ENCODE measurements around the gene TFIP11. TPM values are rescaled to one million over a fixed set of nuclear protein-coding genes. Genes with fewer than 3 reads are reported as not detected.
"Not testable (repeated sequence)": the region's sequence is repeated elsewhere in the genome, so short reads cannot be mapped to it uniquely, and the experiment has no call there.

TFIP11 gene
- total and polyA plus RNA-seq, 12 donors, result 18.8 to 25.5 (median 23.0) TPM

GRCh38 chr22:26534171-26534855, 22.0 kb upstream of the TFIP11 start:
- Histone ChIP-seq H3K4me1 (peaks cover 0 to 31% (median 14%) of the 10 kb centered on the region in 9 donors), H3K27ac (peak overlapping the region in 4 of 10 donors; percentile 10 to 76 (median 18)), H3K9me3 (no peaks in the 10 kb centered on the region), H3K27me3 (no peaks in the 10 kb centered on the region), H3K36me3 (peaks cover 0 to 90% (median 9%) of the 10 kb centered on the region in 9 donors), H3K4me3 (no peak overlapping the region)
- TF ChIP-seq, protein P1, sequence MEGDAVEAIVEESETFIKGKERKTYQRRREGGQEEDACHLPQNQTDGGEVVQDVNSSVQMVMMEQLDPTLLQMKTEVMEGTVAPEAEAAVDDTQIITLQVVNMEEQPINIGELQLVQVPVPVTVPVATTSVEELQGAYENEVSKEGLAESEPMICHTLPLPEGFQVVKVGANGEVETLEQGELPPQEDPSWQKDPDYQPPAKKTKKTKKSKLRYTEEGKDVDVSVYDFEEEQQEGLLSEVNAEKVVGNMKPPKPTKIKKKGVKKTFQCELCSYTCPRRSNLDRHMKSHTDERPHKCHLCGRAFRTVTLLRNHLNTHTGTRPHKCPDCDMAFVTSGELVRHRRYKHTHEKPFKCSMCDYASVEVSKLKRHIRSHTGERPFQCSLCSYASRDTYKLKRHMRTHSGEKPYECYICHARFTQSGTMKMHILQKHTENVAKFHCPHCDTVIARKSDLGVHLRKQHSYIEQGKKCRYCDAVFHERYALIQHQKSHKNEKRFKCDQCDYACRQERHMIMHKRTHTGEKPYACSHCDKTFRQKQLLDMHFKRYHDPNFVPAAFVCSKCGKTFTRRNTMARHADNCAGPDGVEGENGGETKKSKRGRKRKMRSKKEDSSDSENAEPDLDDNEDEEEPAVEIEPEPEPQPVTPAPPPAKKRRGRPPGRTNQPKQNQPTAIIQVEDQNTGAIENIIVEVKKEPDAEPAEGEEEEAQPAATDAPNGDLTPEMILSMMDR (IDR thresholded peaks at IDR 0.05), result no peak
- intact Hi-C loops (cut with DNase I), result loop anchor here in 1 of 10 donors (10.0 kb wide), 1 partner anchor 50 kb away; no protein-coding TSS in a partner anchor
- ATAC-seq (peak in 1 of 8 donors; percentile 24), DNase-seq (no peak)
- WGBS, 2 donors, result 68 to 83% methylated on average over 7 of the region's 7 CpGs

GRCh38 chr22:26529345-26529744, 17.1 kb upstream of the TFIP11 start:
- ATAC-seq, result peak in 2 of 8 donors; percentile 10 to 23
- Histone ChIP-seq H3K4me3 (no peak overlapping the region), H3K27ac (peak overlapping the region in 5 of 10 donors; percentile 5 to 81 (median 41)), H3K36me3 (peaks cover 0 to 95% (median 9%) of the 10 kb centered on the region in 9 donors), H3K9me3 (no peaks in the 10 kb centered on the region), H3K4me1 (peaks cover 0 to 51% (median 20%) of the 10 kb centered on the region in 9 donors), H3K27me3 (no peaks in the 10 kb centered on the region)
- intact Hi-C loops (cut with DNase I), result loop anchor here in 1 of 10 donors (10.0 kb wide), 1 partner anchor 55 kb away; no protein-coding TSS in a partner anchor
- 70 to 74% methylated on average over 2 of the region's 2 CpGs for WGBS, 2 donors
- no peak for DNase-seq
- TF ChIP-seq, protein P1 (IDR thresholded peaks at IDR 0.05), result no peak

DNA sequence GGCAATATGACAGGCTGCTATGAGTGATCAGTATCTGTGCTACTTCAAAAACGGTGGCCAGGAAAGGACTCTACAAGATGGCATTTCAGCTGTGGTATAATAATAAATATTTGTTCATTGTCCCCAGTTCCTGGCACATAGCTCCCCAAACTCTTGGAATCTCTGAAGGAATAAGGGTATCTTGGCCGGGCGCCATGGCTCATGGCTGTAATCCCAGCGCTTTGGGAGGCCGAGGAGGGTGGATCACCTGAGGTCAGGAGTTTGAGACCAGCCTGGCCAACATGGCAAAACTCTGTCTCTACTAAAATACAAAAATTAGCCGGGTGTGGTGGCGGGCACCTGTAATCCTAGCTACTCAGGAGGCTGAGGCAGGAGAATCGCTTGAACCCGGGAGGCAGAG, 16.2 kb upstream of the TFIP11 start:
- Histone ChIP-seq H3K36me3 (peaks cover 0 to 97% (median 9%) of the 10 kb centered on the region in 9 donors), H3K4me1 (peaks cover 0 to 46% (median 17%) of the 10 kb centered on the region in 9 donors), H3K27ac (peak overlapping the region in 7 of 10 donors; percentile 59 to 82 (median 80))
- not testable (repeated sequence) for DNase-seq, H3K9me3 ChIP-seq, H3K4me3 ChIP-seq, H3K27me3 ChIP-seq
- peak in 1 of 8 donors; percentile 8 for ATAC-seq
- 79 to 86% methylated on average over 9 of the region's 9 CpGs for WGBS, 2 donors
- intact Hi-C loops (cut with DNase I), result loop anchor here in 1 of 10 donors (10.0 kb wide), 1 partner anchor 56 kb away; no protein-coding TSS in a partner anchor

- TF ChIP-seq, protein P1 (IDR thresholded peaks at IDR 0.05), result no peak
- intact Hi-C loops (cut with DNase I), result loop anchor here in 2 of 10 donors (1.0 to 10.0 kb wide), 2 partner anchors 25 to 57 kb away; no protein-coding TSS in a partner anchor
- ATAC-seq (peak; percentile 76 to 97 (median 90)), DNase-seq (peak in 1 of 2 donors; percentile 67)
- no peak overlapping the region for H3K4me3 ChIP-seq
- H3K27me3 ChIP-seq, result no peaks in the 10 kb centered on the region
- H3K27ac ChIP-seq, result peak overlapping the region; percentile 41 to 83 (median 80)
- H3K9me3 ChIP-seq, result no peaks in the 10 kb centered on the region
- peaks cover 0 to 39% (median 17%) of the 10 kb centered on the region in 9 donors for H3K4me1 ChIP-seq
- WGBS, 2 donors, result 60 to 66% methylated on average over 15 of the region's 15 CpGs
- H3K36me3 ChIP-seq, result peaks cover 0 to 94% (median 9%) of the 10 kb centered on the region in 9 donors
These were observed 15.5 kb upstream of the TFIP11 start for GRCh38 chr22:26527574-26528465.

Measured in heart right ventricle (tissue), 16 donors.